GM19099 (cell line): Measurements from ENCODE around the gene CCDC182.

Experiments
- POLR2A ChIP-seq: IDR thresholded peaks from 3 replicates; pipeline ENCODE4 v1.6.1; 2011; ENCODE audit warnings: low read depth; ENCODE audit not compliant: insufficient read length; ENCODE audit errors: extremely low read depth

Gene CCDC182

GRCh38 chr17:57766318-57766943 lies 21.3 kb upstream of the CCDC182 start:
- no peak for TF ChIP-seq POLR2A

- no peak for TF ChIP-seq POLR2A
Measured at GRCh38 chr17:57762452-57763395, 17.6 kb upstream of the CCDC182 start.

GRCh38 chr17:57761887-57762286 lies 16.8 kb upstream of the CCDC182 start:
- no peak for TF ChIP-seq POLR2A

- no peak for TF ChIP-seq POLR2A
Measured at GRCh38 chr17:57760046-57760445, 14.9 kb upstream of the CCDC182 start.

GRCh38 chr17:57758654-57759053 lies 13.6 kb upstream of the CCDC182 start:
- TF ChIP-seq POLR2A: no peak

GRCh38 chr17:57757735-57758134 lies 12.6 kb upstream of the CCDC182 start:
- TF ChIP-seq POLR2A: no peak

- TF ChIP-seq POLR2A: no peak
Measured at GRCh38 chr17:57756951-57757350, 11.9 kb upstream of the CCDC182 start.

GRCh38 chr17:57755480-57756070 lies 10.5 kb upstream of the CCDC182 start:
- no peak for TF ChIP-seq POLR2A

GRCh38 chr17:57752031-57752905 lies 7.2 kb upstream of the CCDC182 start:
- TF ChIP-seq POLR2A: no peak

- no peak for TF ChIP-seq POLR2A
Measured at GRCh38 chr17:57751348-57751971, 6.4 kb upstream of the CCDC182 start.

GRCh38 chr17:57750895-57751294 lies 5.8 kb upstream of the CCDC182 start:
- no peak for TF ChIP-seq POLR2A

- TF ChIP-seq POLR2A: no peak
Measured at GRCh38 chr17:57750109-57750871, 5.2 kb upstream of the CCDC182 start.

- TF ChIP-seq POLR2A: no peak
Measured at GRCh38 chr17:57749701-57750100, 4.6 kb upstream of the CCDC182 start.

- no peak for TF ChIP-seq POLR2A
Measured at GRCh38 chr17:57747221-57748017, 2.3 kb upstream of the CCDC182 start.
